Activated naive CD8-positive, alpha-beta T cell treated with anti-CD3 and anti-CD28 coated beads, Interleukin-2, amount 10 ng/mL, durations not matched to agents 7 days and 5 days (primary cell): ENCODE data around the gene RAP1GAP2. TPM values are rescaled to one million over a fixed set of nuclear protein-coding genes. Genes with fewer than 3 reads are reported as not detected.
"Not testable (repeated sequence)": the region's sequence is repeated elsewhere in the genome, so short reads cannot be mapped to it uniquely, and the experiment has no call there.

Experiments used
- ATAC-seq: fragments of 150-1000 bp; cut with Tn5 transposase; one replicate; pipeline ENCODE4 v1.10.0; 2021; ENCODE audit warnings: low read depth, moderate library complexity
- POLR2A ChIA-PET: fragments of 350-600 bp; sonication (Branson Sonifier 250); formaldehyde crosslinking; loops from one replicate; lab custom pipeline; 2021; ENCODE audit warnings: antibody characterized with exemption; lab: Charles Lee
- DNase-seq: peaks from one replicate; pipeline ENCODE4 v3.0.0; 2021
- H3K27ac Mint-ChIP-seq: one replicate; pipeline ENCODE4 v1.8.0; 2022; ENCODE audit warnings: mild to moderate bottlenecking, mixed read lengths
- H3K27me3 Mint-ChIP-seq: one replicate; pipeline ENCODE4 v1.8.0; 2022; ENCODE audit warnings: mild to moderate bottlenecking, moderate library complexity, mixed read lengths
- H3K36me3 Mint-ChIP-seq: one replicate; pipeline ENCODE4 v1.8.0; 2021; ENCODE audit warnings: mild to moderate bottlenecking, mixed read lengths
- H3K4me1 Mint-ChIP-seq: one replicate; pipeline ENCODE4 v1.8.0; 2021; ENCODE audit warnings: mixed read lengths
- H3K4me3 Mint-ChIP-seq: one replicate; pipeline ENCODE4 v1.8.0; 2022; ENCODE audit warnings: mild to moderate bottlenecking, moderate library complexity, mixed read lengths
- H3K9me3 Mint-ChIP-seq: one replicate; pipeline ENCODE4 v1.8.0; 2021; ENCODE audit warnings: mixed read lengths
- total RNA-seq, 2 experiments: library from RNA; stranded (reverse); gene quantifications; one replicate each; pipeline ENCODE4 v1.2.3, GENCODE V29; 2021

The RAP1GAP2 gene
- total RNA-seq, 2 experiments from 2014 or later: 4.0 to 4.8 TPM

GRCh38 chr17:2980211-2980903 lies 184.1 kb downstream of the RAP1GAP2 start:
- no peak overlapping the region for H3K4me3 Mint-ChIP-seq
- H3K4me1 Mint-ChIP-seq: no peaks in the 10 kb centered on the region
- no peak for ATAC-seq
- no peaks in the 10 kb centered on the region for H3K9me3 Mint-ChIP-seq
- DNase-seq: no peak
- POLR2A ChIA-PET: no interaction called here
- no peak overlapping the region for H3K27ac Mint-ChIP-seq
- no peaks in the 10 kb centered on the region for H3K36me3 Mint-ChIP-seq
- no peaks in the 10 kb centered on the region for H3K27me3 Mint-ChIP-seq

- Mint-ChIP-seq H3K27ac (no peak overlapping the region), H3K27me3 (no peaks in the 10 kb centered on the region), H3K4me1 (no peaks in the 10 kb centered on the region), H3K9me3 (no peaks in the 10 kb centered on the region), H3K36me3 (no peaks in the 10 kb centered on the region), H3K4me3 (no peak overlapping the region)
- POLR2A ChIA-PET: no interaction called here
- ATAC-seq (no peak), DNase-seq (no peak)
Observed at GRCh38 chr17:2980904-2981246, 184.6 kb downstream of the RAP1GAP2 start.

DNA sequence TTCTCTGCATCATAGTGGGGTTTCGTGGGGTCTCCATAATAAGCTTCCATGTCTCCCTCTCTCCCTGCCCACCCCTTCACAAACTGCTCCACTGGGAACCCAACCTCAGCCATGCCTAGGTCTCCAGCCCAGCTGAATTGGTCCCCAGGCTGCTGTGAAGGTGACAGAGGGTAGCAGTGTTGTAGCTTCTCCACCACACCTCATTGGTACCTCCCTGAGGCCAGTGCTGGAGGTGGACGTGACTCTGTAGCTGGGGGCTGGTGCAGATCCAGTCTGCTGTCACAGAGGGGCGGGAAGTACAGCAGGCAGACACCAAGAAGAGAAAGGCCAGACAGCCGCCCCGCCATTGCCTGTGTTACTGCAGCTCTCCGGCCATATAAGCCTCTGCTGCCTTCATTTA lies 185.1 kb downstream of the RAP1GAP2 start:
- Mint-ChIP-seq H3K4me3 (no peak overlapping the region), H3K9me3 (no peaks in the 10 kb centered on the region), H3K27ac (no peak overlapping the region), H3K27me3 (no peaks in the 10 kb centered on the region), H3K4me1 (no peaks in the 10 kb centered on the region), H3K36me3 (no peaks in the 10 kb centered on the region)
- DNase-seq: no peak
- POLR2A ChIA-PET: no interaction called here
- ATAC-seq: no peak

DNA sequence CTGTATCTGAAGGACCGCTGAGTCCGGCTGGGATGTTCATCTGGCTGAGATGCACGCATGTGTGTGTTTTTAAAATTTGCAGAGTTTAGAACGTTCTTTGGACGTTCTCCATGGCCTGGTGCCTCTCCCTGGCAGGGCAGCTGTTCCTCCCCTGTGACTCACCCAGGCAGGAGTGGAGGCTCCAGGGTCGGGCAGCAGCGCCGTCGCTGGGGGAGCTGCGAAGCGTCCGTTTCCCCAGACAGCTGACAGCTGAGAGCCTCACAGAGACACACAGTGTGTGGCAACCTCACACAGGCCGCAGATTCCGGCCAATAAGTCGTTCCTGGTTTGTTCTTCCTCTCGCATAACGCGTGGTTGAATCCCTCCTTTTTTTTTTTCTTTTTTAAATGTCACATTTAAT lies 186.6 kb downstream of the RAP1GAP2 start:
- H3K9me3 Mint-ChIP-seq: no peaks in the 10 kb centered on the region
- no peak overlapping the region for H3K4me3 Mint-ChIP-seq
- DNase-seq (no peak), ATAC-seq (no peak)
- POLR2A ChIA-PET: no interaction called here
- H3K4me1 Mint-ChIP-seq: no peaks in the 10 kb centered on the region
- no peaks in the 10 kb centered on the region for H3K36me3 Mint-ChIP-seq
- H3K27ac Mint-ChIP-seq: no peak overlapping the region
- no peaks in the 10 kb centered on the region for H3K27me3 Mint-ChIP-seq

- DNase-seq (no peak), ATAC-seq (no peak)
- H3K9me3 Mint-ChIP-seq: no peaks in the 10 kb centered on the region
- no peak overlapping the region for H3K27ac Mint-ChIP-seq
- no peak overlapping the region for H3K4me3 Mint-ChIP-seq
- no peaks in the 10 kb centered on the region for H3K36me3 Mint-ChIP-seq
- H3K27me3 Mint-ChIP-seq: no peaks in the 10 kb centered on the region
- POLR2A ChIA-PET: no interaction called here
- H3K4me1 Mint-ChIP-seq: no peaks in the 10 kb centered on the region
Observed at GRCh38 chr17:2983255-2983654, 187.0 kb downstream of the RAP1GAP2 start.

DNA sequence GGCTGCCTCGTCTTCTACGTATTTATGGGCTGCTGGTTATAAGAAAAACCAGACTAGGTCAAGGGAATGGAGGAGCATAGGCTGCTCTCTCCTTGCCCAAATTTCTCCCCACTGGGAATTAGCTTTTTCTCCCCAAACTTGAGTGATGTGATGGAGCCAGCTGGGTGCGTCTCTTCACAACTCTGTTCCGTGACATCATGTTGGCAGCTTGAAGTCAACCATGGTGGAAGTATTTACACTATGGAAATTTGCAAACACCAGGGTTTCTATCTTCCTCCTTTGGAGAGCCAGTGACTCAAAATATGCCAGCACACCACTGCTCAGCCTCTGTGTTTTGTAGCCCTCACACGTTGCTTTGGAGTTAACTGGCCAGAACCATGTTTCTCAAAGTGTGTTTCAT lies 189.1 kb downstream of the RAP1GAP2 start:
- H3K27ac Mint-ChIP-seq: no peak overlapping the region
- DNase-seq (no peak), ATAC-seq (no peak)
- H3K4me3 Mint-ChIP-seq: no peak overlapping the region
- peaks cover under 1% of the 10 kb centered on the region for H3K4me1 Mint-ChIP-seq
- POLR2A ChIA-PET: no interaction called here
- H3K27me3 Mint-ChIP-seq: no peaks in the 10 kb centered on the region
- no peaks in the 10 kb centered on the region for H3K36me3 Mint-ChIP-seq
- H3K9me3 Mint-ChIP-seq: no peaks in the 10 kb centered on the region

- DNase-seq (no peak), ATAC-seq (no peak)
- Mint-ChIP-seq H3K4me1 (peaks cover 3% of the 10 kb centered on the region), H3K27ac (no peak overlapping the region), H3K27me3 (no peaks in the 10 kb centered on the region), H3K36me3 (no peaks in the 10 kb centered on the region), H3K9me3 (no peaks in the 10 kb centered on the region), H3K4me3 (no peak overlapping the region)
- POLR2A ChIA-PET: no interaction called here
Observed at GRCh38 chr17:2986925-2987324, 190.7 kb downstream of the RAP1GAP2 start.

- H3K27ac Mint-ChIP-seq, H3K27me3 Mint-ChIP-seq, H3K9me3 Mint-ChIP-seq, POLR2A ChIA-PET, DNase-seq, H3K36me3 Mint-ChIP-seq, H3K4me3 Mint-ChIP-seq, ATAC-seq, H3K4me1 Mint-ChIP-seq: not testable (repeated sequence)
Observed at GRCh38 chr17:2989396-2989795, 193.2 kb downstream of the RAP1GAP2 start.

GRCh38 chr17:2989855-2990254 lies 193.6 kb downstream of the RAP1GAP2 start:
- H3K4me1 Mint-ChIP-seq: peaks cover 3% of the 10 kb centered on the region
- DNase-seq (no peak), ATAC-seq (no peak)
- H3K4me3 Mint-ChIP-seq: no peak overlapping the region
- POLR2A ChIA-PET: no interaction called here
- H3K27me3 Mint-ChIP-seq: no peaks in the 10 kb centered on the region
- H3K27ac Mint-ChIP-seq: no peak overlapping the region
- H3K36me3 Mint-ChIP-seq: no peaks in the 10 kb centered on the region
- no peaks in the 10 kb centered on the region for H3K9me3 Mint-ChIP-seq

DNA sequence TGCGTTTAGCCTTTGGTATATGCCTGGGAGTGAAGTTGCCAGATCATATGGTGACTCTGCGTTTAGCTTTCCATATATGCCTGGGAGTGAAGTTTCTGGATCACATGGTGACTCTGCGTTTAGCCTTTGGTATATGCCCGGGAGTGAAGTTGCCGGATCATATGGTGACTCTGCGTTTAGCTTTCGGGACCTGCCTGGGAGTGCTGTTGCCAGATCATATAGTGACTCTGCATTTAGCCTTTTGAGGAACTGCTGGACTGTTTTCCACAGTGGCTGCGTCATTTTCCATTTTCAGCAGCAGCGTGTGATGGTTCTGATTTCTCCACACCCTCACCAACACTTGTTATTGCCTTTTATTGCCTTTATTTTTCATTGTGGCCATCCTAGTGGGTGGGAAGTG lies 194.2 kb downstream of the RAP1GAP2 start:
- Mint-ChIP-seq H3K27ac (no peak overlapping the region), H3K4me1 (peaks cover 3% of the 10 kb centered on the region), H3K27me3 (no peaks in the 10 kb centered on the region), H3K36me3 (no peaks in the 10 kb centered on the region), H3K9me3 (no peaks in the 10 kb centered on the region), H3K4me3 (no peak overlapping the region)
- POLR2A ChIA-PET: no interaction called here
- no peak for DNase-seq
- ATAC-seq: no peak

GRCh38 chr17:2991396-2992180 lies 195.3 kb downstream of the RAP1GAP2 start:
- ATAC-seq, H3K4me3 Mint-ChIP-seq, H3K27me3 Mint-ChIP-seq, POLR2A ChIA-PET, DNase-seq, H3K27ac Mint-ChIP-seq, H3K9me3 Mint-ChIP-seq, H3K36me3 Mint-ChIP-seq, H3K4me1 Mint-ChIP-seq: not testable (repeated sequence)

DNA sequence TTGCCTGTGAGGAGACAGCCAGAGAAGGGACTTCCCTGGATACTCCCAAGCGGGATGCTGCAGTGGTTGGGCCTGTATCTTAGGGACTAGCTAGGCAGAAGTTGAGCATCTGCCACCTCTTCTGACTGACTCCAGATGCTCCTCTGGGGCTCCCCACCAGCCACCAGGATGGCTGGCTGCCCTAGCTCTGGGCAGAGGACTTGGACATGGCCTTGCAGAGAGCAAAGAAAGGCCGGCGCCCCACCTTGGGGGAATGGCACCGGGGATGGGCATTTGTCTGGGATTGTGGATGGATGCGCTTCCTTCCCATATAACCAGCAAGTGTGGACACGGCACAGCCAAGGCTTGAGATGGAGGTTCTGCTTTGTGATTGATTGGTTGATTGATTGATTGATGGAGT lies 198.2 kb downstream of the RAP1GAP2 start:
- H3K27me3 Mint-ChIP-seq: no peaks in the 10 kb centered on the region
- H3K9me3 Mint-ChIP-seq: no peaks in the 10 kb centered on the region
- H3K27ac Mint-ChIP-seq: no peak overlapping the region
- ATAC-seq: no peak
- no peak for DNase-seq
- H3K4me3 Mint-ChIP-seq: no peak overlapping the region
- peaks cover 3% of the 10 kb centered on the region for H3K4me1 Mint-ChIP-seq
- no peaks in the 10 kb centered on the region for H3K36me3 Mint-ChIP-seq
- POLR2A ChIA-PET: no interaction called here

DNA sequence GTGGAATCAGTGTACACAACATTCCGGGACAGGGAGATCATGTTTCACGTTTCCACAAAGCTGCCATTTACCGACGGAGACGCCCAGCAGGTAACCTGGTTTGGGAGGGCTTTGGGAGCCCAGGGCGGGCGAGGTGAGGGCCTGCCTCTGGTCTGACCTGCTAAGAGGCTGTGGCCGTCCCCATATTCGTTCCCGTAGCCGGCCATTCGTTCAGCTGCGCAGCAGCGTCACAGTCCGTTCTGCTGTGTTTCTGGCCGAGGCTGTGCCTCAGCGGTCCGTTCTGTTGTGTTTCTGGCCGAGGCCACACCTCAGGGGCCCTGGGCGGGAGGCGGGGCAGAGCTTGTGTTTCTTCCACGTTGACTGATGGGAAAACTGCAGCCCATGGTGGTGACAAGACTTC lies 199.1 kb downstream of the RAP1GAP2 start:
- H3K36me3 Mint-ChIP-seq: no peaks in the 10 kb centered on the region
- no peak overlapping the region for H3K4me3 Mint-ChIP-seq
- DNase-seq (no peak), ATAC-seq (no peak)
- peaks cover 2% of the 10 kb centered on the region for H3K4me1 Mint-ChIP-seq
- H3K9me3 Mint-ChIP-seq: no peaks in the 10 kb centered on the region
- no peaks in the 10 kb centered on the region for H3K27me3 Mint-ChIP-seq
- POLR2A ChIA-PET: no interaction called here
- no peak overlapping the region for H3K27ac Mint-ChIP-seq
